HepG2 (cell line): ENCODE measurements around the gene PLD4. TPM values are rescaled to one million over a fixed set of nuclear protein-coding genes. Genes with fewer than 3 reads are reported as not detected.

ENCODE experiments used
- CCAR2 ChIP-seq: fragments of 200-400 bp; formaldehyde crosslinking; optimal IDR thresholded peaks from 2 replicates; pipeline ENCODE3; 2018; ENCODE audit warnings: low read depth, mild to moderate bottlenecking, low read length, moderate library complexity
- FOXA1 ChIP-seq, 2 experiments: fragments of 450-650 bp in 1 of 2; sonication (generic) in 1 of 2; formaldehyde crosslinking in 1 of 2; IDR thresholded peaks; 2 replicates each; pipeline versions ENCODE4 v1.4.0 to v1.6.1; 2016 to 2020; ENCODE audit warnings: missing genetic modification reagents in 1 of 2
- GATA4 ChIP-seq: sonication (generic); IDR thresholded peaks from 2 replicates; pipeline ENCODE4 v1.6.1; 2016; ENCODE audit warnings: antibody characterized with exemption, low read depth, borderline replicate concordance
- IRF2 ChIP-seq: IDR thresholded peaks from 2 replicates; pipeline ENCODE4 v1.6.1; 2018; ENCODE audit warnings: missing genetic modification reagents, missing compliant biosample characterization
- KLF13 ChIP-seq: sonication (generic); formaldehyde crosslinking; IDR thresholded peaks from 2 replicates; pipeline ENCODE4 v1.4.0; 2020; ENCODE audit warnings: mild to moderate bottlenecking, missing genetic modification reagents
- MBNL3 ChIP-seq: fragments of 250-450 bp; sonication (Bioruptor Pico); conservative IDR thresholded peaks from 2 replicates; pipeline ENCODE4 v1.8.0; 2022; ENCODE audit warnings: mild to moderate bottlenecking, inconsistent platforms
- SKIL ChIP-seq: sonication (generic); formaldehyde crosslinking; IDR thresholded peaks from 2 replicates; pipeline ENCODE4 v1.8.0; 2022; ENCODE audit warnings: missing genetic modification reagents, mild to moderate bottlenecking, moderate library complexity, borderline replicate concordance
- SMAD1 ChIP-seq: sonication (generic); formaldehyde crosslinking; IDR thresholded peaks from 2 replicates; pipeline ENCODE4 v1.4.0; 2020; ENCODE audit warnings: missing genetic modification reagents, low read depth, mild to moderate bottlenecking, borderline replicate concordance
- THAP9 ChIP-seq: sonication (generic); formaldehyde crosslinking; IDR thresholded peaks from 2 replicates; pipeline ENCODE4; 2020; ENCODE audit warnings: missing genetic modification reagents, mild to moderate bottlenecking, borderline replicate concordance
- ZFP91 ChIP-seq: sonication (generic); formaldehyde crosslinking; IDR thresholded peaks from 2 replicates; pipeline ENCODE4 v1.9.0; 2022; ENCODE audit warnings: missing genetic modification reagents, mild to moderate bottlenecking, borderline replicate concordance
- ZHX2 ChIP-seq, 2 experiments: sonication (generic) in 1 of 2; formaldehyde crosslinking in 1 of 2; IDR thresholded peaks; 2 replicates each; pipeline versions ENCODE4 v1.6.1 to v1.9.0; 2014 to 2022; ENCODE audit warnings: antibody characterized with exemption in 1 of 2, borderline replicate concordance in 1 of 2, inconsistent platforms in 1 of 2, low read depth in 1 of 2, missing genetic modification reagents in 1 of 2
- ZNF367 ChIP-seq: sonication (generic); formaldehyde crosslinking; IDR thresholded peaks from 2 replicates; pipeline ENCODE4 v1.4.0; 2020; ENCODE audit warnings: missing genetic modification reagents, borderline replicate concordance
- polyA plus RNA-seq, 8 experiments: library from polyadenylated mRNA; depleted of rRNA in 3 of 8; stranded (reverse) in 7 of 8; unstranded in 1 of 8; fragments of >200 nt; fragmentation: Illumina TruSeq in 4 of 8; extraction: Trizol in 4 of 8; gene quantifications; 2 replicates each; pipeline versions ENCODE4 v1.2.1 to v1.2.3, GENCODE V29; 2011 to 2016; ENCODE audit warnings: low read depth in 4 of 8, missing spikeins in 1 of 8, mixed read lengths in 1 of 8; ENCODE audit not compliant: insufficient read depth in 1 of 8
- total RNA-seq, 5 experiments: library from RNA; depleted of rRNA; stranded (reverse); fragments of >200 nt; fragmentation: Illumina TruSeq; extraction: Trizol; gene quantifications; 2 replicates each; pipeline ENCODE4 v1.2.3, GENCODE V29; 2016; ENCODE audit warnings: low read depth in 1 of 5
- TF ChIP-seq, protein P1 (sequence below): sonication (generic); formaldehyde crosslinking; conservative IDR thresholded peaks from 2 replicates; pipeline ENCODE4 v1.4.0; 2020; ENCODE audit warnings: missing genetic modification reagents

The PLD4 gene
- total and polyA plus RNA-seq, 2 of the 13 experiments (the other 11 are each of a cell fraction or from before 2014, with no cell fraction given), result not detected

- no peak for TF ChIP-seq THAP9 (CRISPR knock-in tag)
- TF ChIP-seq IRF2, result 0 out of 2 replicates have a peak, but pooled peaks have one; percentile 15
- no peak for TF ChIP-seq MBNL3 (CRISPR knock-in tag)
- TF ChIP-seq, protein P1, sequence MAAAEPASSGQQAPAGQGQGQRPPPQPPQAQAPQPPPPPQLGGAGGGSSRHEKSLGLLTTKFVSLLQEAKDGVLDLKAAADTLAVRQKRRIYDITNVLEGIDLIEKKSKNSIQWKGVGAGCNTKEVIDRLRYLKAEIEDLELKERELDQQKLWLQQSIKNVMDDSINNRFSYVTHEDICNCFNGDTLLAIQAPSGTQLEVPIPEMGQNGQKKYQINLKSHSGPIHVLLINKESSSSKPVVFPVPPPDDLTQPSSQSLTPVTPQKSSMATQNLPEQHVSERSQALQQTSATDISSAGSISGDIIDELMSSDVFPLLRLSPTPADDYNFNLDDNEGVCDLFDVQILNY (CRISPR knock-in tag), result no peak
- no peak for TF ChIP-seq ZHX2 (IDR thresholded peaks at IDR 0.05; ENCODE audit: low read depth)
- no peak for TF ChIP-seq ZHX2 (CRISPR knock-in tag; IDR thresholded peaks at IDR 0.05; ENCODE audit: borderline replicate concordance)
- TF ChIP-seq SKIL (CRISPR knock-in tag), result no peak
- TF ChIP-seq FOXA1 (IDR thresholded peaks at IDR 0.05), result no peak
- 0 out of 2 replicates have a peak, but pooled peaks have one; percentile 25 for TF ChIP-seq FOXA1 (CRISPR knock-in tag; IDR thresholded peaks at IDR 0.05)
- TF ChIP-seq KLF13, result no peak
- TF ChIP-seq ZFP91 (CRISPR knock-in tag), result peak; percentile 69
- no peak for TF ChIP-seq CCAR2
- TF ChIP-seq SMAD1 (CRISPR knock-in tag), result no peak
- TF ChIP-seq ZNF367 (CRISPR knock-in tag), result no peak
- TF ChIP-seq GATA4, result no peak
Measured at GRCh38 chr14:104976198-104977007, 51.7 kb downstream of the PLD4 start (continued).
